GM12874 (cell line): ENCODE data around the gene OPHN1.

Experiments used
- TF ChIP-seq, protein P1 (sequence below): IDR thresholded peaks from 2 replicates; pipeline ENCODE4 v1.5.1; 2011; ENCODE audit warnings: low read depth, mild to moderate bottlenecking, control low read depth, low read length, moderate library complexity; ENCODE audit not compliant: insufficient read depth

Gene OPHN1

DNA sequence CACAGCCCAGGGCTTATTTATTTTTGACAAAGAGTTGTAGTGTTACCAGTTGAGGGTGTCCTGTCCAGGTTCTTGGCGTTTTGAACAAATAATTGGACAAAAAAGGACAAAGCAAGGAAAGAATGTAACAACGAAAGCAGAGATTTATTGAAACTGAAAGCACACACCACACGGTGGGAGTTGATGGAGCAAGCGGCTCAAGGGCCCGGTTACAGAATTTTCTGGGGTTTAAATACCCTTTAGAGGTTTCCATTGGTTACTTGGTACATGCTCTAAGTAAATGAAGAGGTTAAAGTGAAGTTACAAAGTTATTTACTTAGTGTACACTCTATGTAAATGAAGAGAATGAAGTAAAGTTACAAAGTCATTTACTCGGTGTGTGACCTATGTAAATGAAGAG is 27.8 kb upstream of the OPHN1 start:
- TF ChIP-seq, protein P1, sequence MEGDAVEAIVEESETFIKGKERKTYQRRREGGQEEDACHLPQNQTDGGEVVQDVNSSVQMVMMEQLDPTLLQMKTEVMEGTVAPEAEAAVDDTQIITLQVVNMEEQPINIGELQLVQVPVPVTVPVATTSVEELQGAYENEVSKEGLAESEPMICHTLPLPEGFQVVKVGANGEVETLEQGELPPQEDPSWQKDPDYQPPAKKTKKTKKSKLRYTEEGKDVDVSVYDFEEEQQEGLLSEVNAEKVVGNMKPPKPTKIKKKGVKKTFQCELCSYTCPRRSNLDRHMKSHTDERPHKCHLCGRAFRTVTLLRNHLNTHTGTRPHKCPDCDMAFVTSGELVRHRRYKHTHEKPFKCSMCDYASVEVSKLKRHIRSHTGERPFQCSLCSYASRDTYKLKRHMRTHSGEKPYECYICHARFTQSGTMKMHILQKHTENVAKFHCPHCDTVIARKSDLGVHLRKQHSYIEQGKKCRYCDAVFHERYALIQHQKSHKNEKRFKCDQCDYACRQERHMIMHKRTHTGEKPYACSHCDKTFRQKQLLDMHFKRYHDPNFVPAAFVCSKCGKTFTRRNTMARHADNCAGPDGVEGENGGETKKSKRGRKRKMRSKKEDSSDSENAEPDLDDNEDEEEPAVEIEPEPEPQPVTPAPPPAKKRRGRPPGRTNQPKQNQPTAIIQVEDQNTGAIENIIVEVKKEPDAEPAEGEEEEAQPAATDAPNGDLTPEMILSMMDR, result no peak

DNA sequence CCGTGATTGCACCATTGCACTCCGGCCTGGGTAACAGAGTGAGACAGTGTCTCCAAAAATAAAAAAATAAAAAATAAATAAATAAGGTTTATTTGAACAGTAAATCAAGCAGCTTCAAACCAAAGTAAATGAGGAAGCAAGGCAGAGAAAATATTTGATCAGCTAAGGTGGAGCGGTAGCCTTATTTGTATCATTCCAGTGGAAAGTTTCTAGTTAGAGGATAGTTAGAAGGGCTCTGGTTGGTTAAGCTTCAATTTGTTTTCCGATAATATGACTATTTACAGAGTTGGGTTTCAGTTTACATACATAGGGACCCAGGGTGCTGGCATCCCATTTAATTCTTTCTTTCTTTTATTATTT is 21.8 kb upstream of the OPHN1 start:
- TF ChIP-seq, protein P1, result no peak

DNA sequence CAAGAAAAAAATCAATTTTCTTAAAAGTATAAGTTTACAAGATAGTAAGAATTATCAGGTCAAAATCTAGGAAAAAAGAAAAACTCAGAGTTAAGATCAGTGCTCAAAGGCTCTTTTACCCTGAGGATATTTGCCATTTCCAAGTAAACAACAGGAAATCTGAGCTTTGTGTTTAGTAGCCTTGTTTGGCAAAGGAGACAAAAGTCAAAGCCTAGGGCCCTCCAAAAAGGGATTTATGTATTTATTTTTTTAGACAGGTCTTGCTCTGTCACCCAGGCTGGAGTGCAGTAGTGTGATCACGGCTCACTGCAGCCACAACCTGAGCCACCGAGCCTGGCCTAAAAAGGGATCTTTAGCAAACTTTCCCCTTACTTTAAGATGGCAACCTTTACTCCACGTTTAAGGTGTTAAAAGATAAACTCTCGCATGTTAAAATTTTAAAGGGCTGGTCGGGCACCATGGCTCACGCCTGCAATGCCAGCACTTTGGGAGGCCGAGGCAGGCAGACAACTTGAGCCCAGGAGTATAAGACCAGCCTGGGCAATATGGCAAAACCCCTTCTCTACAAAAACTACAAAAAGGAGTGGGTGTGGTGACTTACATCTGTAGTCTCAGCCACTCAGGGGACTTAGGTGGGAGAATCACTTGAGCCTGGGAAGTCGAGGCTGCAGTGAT is 21.3 kb upstream of the OPHN1 start:
- TF ChIP-seq, protein P1, result no peak

DNA sequence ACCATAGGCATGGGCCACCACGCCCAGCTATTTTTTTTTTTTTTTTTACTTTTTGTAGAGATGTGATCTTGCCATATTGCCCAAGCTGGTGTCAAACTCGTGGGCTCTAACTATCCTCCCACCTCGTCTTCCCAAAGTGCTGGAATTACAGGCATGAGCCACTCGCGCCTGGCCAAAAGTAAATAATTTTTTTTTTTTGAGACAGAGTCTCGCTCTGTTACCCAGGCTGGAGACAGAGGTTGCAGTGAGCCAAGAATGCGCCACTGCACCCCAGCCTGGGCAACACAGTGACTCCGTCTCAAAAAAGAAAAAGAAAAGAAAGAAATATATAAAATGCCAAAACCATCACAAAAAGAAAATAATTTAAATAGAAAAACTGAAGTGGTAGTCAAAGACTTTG is 18.4 kb upstream of the OPHN1 start:
- TF ChIP-seq, protein P1, result no peak

DNA sequence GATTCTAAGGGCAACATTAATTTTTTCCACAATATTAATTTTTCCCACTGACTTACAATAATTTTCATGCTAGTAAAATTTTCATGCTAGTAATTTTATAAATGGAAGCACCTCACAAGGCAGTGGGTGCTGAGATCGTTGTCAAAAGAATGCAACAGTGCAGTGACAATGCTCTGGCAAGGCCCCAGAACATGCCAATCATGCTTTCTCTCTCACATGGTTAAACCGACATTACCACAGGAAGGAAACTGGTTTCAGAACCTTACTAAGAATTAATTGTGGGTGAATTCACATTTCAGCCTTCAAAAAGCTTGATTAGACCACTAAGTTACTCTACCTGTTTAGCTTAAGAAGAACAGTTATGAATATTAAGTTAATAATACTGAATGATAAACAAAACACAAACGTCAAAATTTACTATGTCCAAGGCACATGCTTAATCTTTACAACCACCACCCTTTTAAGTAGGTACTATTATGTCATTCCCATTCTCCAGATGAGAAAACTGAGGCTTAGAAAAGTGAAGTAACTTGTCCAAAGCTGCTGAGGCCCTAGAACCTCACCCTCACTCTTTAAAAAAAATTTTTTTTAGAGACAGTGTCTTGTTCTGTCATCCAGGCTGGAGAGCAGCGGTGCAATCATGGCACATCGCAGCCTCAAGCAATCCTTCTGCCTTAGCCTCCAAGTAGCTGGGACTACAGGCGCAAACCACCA is 10.0 kb upstream of the OPHN1 start:
- TF ChIP-seq, protein P1, result no peak

DNA sequence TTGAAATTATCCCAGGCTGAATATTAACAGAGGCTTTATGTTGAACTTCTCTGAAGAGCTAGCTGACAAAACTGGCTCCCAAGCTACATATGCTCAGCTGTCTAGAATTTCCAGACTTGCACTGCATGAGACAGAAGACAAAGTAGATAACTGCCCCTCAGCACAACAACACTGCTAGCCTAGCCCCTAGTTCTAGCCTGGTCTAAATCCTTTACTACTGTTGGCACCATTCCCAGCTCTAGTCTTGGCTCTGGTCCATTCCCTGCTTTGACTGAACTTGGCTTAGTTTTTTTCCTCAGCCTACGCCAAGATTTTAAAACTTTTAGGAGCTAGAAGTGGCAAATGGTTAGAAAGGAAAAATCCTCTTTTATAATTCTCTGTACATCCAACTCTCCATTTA is 7.6 kb upstream of the OPHN1 start:
- TF ChIP-seq, protein P1, result no peak

DNA sequence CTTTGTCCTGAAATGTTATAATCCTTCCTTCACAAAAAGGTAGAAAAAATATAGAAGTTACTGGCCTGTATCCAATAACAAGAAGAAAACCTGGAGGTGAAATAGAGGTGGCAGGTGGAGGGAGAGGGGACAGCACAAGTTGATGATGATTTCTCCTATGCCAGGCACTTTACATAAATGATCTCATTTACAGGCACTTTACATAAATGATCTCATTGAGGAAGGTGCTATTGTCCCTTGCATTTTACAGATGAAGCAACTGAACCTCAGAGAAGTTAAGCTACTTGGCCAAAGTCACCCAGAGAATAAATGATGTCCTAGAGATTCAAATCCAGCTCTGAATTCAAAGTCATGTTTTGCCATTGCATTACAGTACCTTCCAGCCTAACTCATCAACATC is 7.1 kb upstream of the OPHN1 start:
- TF ChIP-seq, protein P1, result no peak
